ENCODE results near the gene TGDS. TPM values are rescaled to one million over a fixed set of nuclear protein-coding genes. Genes with fewer than 3 reads are reported as not detected.

Gene TGDS
- total RNA-seq, 1 experiment from 2014 or later: 4.1 TPM

DNA sequence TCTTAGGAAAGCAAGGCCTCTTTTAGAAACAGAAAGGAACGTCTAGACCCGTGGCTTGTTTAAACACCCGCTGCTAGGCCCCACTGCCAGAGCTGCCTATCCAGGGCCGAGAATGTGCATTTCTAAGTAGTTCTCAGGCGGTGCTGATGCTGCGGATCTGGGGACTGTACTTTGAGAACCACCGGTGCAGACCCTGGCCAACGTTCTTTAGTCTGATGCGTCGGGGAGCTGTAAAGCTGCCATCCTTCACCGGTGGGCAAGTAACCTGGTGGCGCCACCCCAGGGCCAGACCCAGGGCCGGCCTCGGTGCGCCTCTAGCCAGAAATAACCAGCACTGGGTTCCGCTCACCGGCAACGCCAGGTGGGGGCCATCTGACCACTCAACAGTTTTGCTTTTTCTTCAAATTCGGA, 47.1 kb downstream of the TGDS start:
- BruUV-seq (replicated peaks): no TSS peak
- intact Hi-C loops (cut with micrococcal nuclease; ENCODE audit: unreplicated experiment): loop anchor here (10.0 kb wide), 1 partner anchor 114 kb away; no protein-coding TSS in a partner anchor
- H3K27me3 Mint-ChIP-seq (ENCODE audit: unreplicated experiment): no peaks in the 10 kb centered on the region
- peak overlapping the region; percentile 71 for H3K4me3 Mint-ChIP-seq (ENCODE audit: low read depth, unreplicated experiment)
- H3K4me1 Mint-ChIP-seq (ENCODE audit: low read depth, unreplicated experiment): no peaks in the 10 kb centered on the region
- DNase-seq: peak; percentile 34
- H3K36me3 Mint-ChIP-seq (ENCODE audit: insufficient read depth, unreplicated experiment): peaks cover 13% of the 10 kb centered on the region
- no peaks in the 10 kb centered on the region for H3K9me3 Mint-ChIP-seq (ENCODE audit: low read depth, unreplicated experiment)
- TF ChIP-seq, protein P1, sequence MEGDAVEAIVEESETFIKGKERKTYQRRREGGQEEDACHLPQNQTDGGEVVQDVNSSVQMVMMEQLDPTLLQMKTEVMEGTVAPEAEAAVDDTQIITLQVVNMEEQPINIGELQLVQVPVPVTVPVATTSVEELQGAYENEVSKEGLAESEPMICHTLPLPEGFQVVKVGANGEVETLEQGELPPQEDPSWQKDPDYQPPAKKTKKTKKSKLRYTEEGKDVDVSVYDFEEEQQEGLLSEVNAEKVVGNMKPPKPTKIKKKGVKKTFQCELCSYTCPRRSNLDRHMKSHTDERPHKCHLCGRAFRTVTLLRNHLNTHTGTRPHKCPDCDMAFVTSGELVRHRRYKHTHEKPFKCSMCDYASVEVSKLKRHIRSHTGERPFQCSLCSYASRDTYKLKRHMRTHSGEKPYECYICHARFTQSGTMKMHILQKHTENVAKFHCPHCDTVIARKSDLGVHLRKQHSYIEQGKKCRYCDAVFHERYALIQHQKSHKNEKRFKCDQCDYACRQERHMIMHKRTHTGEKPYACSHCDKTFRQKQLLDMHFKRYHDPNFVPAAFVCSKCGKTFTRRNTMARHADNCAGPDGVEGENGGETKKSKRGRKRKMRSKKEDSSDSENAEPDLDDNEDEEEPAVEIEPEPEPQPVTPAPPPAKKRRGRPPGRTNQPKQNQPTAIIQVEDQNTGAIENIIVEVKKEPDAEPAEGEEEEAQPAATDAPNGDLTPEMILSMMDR (IDR thresholded peaks at IDR 0.05; ENCODE audit: unreplicated experiment): no peak
- no peak overlapping the region for H3K27ac Mint-ChIP-seq (ENCODE audit: unreplicated experiment)
- CTCF ChIA-PET: no interaction called here

DNA sequence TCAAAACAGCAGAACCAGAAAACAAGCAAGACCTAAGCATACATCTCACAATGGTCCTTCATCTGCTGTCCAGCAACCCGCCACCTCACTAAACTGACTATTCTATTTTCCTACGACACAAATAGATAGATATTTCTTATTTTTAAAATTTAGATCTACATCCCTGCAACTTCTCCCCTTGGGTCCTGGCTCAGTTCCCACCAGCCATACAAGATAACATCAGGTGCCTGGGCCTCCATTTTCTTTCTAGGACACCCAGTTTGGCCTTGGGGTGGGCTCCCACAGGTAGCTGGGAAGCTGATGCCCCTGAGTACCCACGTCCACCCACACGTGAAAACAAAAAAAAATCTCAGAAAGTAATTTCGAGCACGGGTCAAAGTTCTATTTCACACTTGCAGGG, 47.6 kb downstream of the TGDS start:
- peaks cover 13% of the 10 kb centered on the region for H3K36me3 Mint-ChIP-seq (ENCODE audit: insufficient read depth, unreplicated experiment)
- CTCF ChIA-PET: no interaction called here
- no peaks in the 10 kb centered on the region for H3K9me3 Mint-ChIP-seq (ENCODE audit: low read depth, unreplicated experiment)
- H3K27ac Mint-ChIP-seq (ENCODE audit: unreplicated experiment): no peak overlapping the region
- no peak for DNase-seq
- peak overlapping the region; percentile 71 for H3K4me3 Mint-ChIP-seq (ENCODE audit: low read depth, unreplicated experiment)
- intact Hi-C loops (cut with micrococcal nuclease; ENCODE audit: unreplicated experiment): loop anchor here (10.0 kb wide), 1 partner anchor 114 kb away; no protein-coding TSS in a partner anchor
- H3K27me3 Mint-ChIP-seq (ENCODE audit: unreplicated experiment): no peaks in the 10 kb centered on the region
- TF ChIP-seq, protein P1 (IDR thresholded peaks at IDR 0.05; ENCODE audit: unreplicated experiment): no peak
- no peaks in the 10 kb centered on the region for H3K4me1 Mint-ChIP-seq (ENCODE audit: low read depth, unreplicated experiment)
- no TSS peak for BruUV-seq (replicated peaks)

DNA sequence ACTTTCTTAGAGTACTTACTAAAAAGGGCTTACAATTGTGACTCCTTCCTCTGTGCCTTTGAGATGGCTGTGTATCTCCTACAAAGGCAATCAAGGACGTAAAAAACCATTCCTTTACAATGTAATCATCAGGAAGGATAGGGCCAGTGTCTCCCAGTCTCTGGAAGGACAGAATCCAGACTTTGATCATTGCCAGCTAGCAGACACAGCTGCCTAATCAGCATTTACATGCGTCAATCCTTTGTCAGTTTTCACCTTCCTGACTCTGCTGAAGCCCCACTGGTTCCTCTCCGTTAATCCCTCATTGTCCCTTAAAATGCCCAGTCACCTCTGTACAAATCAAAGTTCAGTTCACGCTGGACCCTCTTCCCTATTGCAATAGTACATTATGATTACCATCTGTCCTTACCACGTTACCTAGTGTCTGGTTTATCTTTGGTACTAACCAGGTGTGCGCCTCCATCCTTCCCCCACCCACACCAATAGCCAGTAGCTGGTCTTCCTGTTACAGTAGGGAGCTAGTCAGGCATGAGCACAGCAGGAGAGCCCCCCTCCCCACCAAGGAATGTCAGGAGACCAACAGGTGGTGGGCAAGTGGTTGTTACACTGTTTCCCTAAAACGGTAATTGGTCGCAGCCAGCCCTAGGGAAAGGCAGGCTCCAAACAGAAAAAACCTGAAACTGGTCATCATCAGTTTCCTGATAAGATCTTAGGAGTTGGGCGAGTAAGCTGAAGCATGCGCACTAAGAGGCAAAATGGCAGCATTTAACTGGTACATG, 49.7 kb downstream of the TGDS start:
- TF ChIP-seq, protein P1 (IDR thresholded peaks at IDR 0.05; ENCODE audit: unreplicated experiment): no peak
- peaks cover 3% of the 10 kb centered on the region for H3K27me3 Mint-ChIP-seq (ENCODE audit: unreplicated experiment)
- H3K4me1 Mint-ChIP-seq (ENCODE audit: low read depth, unreplicated experiment): no peaks in the 10 kb centered on the region
- no peak overlapping the region for H3K4me3 Mint-ChIP-seq (ENCODE audit: low read depth, unreplicated experiment)
- H3K27ac Mint-ChIP-seq (ENCODE audit: unreplicated experiment): no peak overlapping the region
- CTCF ChIA-PET: no interaction called here
- no peak for DNase-seq
- intact Hi-C loops (cut with micrococcal nuclease; ENCODE audit: unreplicated experiment): loop anchor here (10.0 kb wide), 1 partner anchor 111 kb away; no protein-coding TSS in a partner anchor
- H3K9me3 Mint-ChIP-seq (ENCODE audit: low read depth, unreplicated experiment): no peaks in the 10 kb centered on the region
- peaks cover 13% of the 10 kb centered on the region for H3K36me3 Mint-ChIP-seq (ENCODE audit: insufficient read depth, unreplicated experiment)
- no TSS peak for BruUV-seq (replicated peaks)

DNA sequence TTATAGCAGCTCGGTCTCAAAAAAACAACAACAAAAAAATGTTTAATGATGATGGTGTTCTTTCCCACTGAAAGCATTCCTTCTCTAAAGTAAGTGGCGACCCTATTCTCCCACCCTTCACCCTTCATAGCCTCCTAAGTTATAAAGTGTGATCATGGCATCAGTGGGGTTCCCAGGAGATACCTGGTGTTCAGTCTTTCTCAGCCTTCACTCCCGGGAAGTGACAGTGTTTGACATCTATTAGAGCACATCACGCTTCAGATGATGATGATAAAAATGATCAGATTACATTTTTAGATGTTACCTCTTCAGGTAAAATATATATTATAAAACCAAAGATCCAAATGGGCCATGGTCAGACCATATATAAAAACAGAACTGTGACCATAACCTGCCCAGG, 51.0 kb downstream of the TGDS start:
- intact Hi-C loops (cut with micrococcal nuclease; ENCODE audit: unreplicated experiment): loop anchor here (10.0 kb wide), 1 partner anchor 110 kb away; no protein-coding TSS in a partner anchor
- H3K27ac Mint-ChIP-seq (ENCODE audit: unreplicated experiment): no peak overlapping the region
- H3K27me3 Mint-ChIP-seq (ENCODE audit: unreplicated experiment): peaks cover 13% of the 10 kb centered on the region
- TF ChIP-seq, protein P1 (IDR thresholded peaks at IDR 0.05; ENCODE audit: unreplicated experiment): no peak
- H3K4me3 Mint-ChIP-seq (ENCODE audit: low read depth, unreplicated experiment): no peak overlapping the region
- H3K9me3 Mint-ChIP-seq (ENCODE audit: low read depth, unreplicated experiment): no peaks in the 10 kb centered on the region
- DNase-seq: no peak
- CTCF ChIA-PET: interaction anchor here (0.6 kb wide), 1 partner anchor 245 kb away, joined by 5 read pairs; no protein-coding TSS in a partner anchor
- peaks cover 12% of the 10 kb centered on the region for H3K36me3 Mint-ChIP-seq (ENCODE audit: insufficient read depth, unreplicated experiment)
- BruUV-seq (replicated peaks): no TSS peak
- H3K4me1 Mint-ChIP-seq (ENCODE audit: low read depth, unreplicated experiment): no peaks in the 10 kb centered on the region

Data from Calu3 (cell line).